H1 (cell line): ENCODE data around the gene UBTD1. TPM values are rescaled to one million over a fixed set of nuclear protein-coding genes. Genes with fewer than 3 reads are reported as not detected.

ENCODE experiments used
- CTCF ChIA-PET: fragments of 300-600 bp; sonication (Branson Sonifier 250); formaldehyde crosslinking; loops from one replicate; lab custom pipeline; 2021; ENCODE audit not compliant: partially characterized antibody; lab: Charles Lee
- POLR2A ChIA-PET: fragments of 300-600 bp; sonication (Branson Sonifier 250); formaldehyde crosslinking; loops from one replicate; lab custom pipeline; 2021; ENCODE audit warnings: inconsistent platforms; ENCODE audit not compliant: partially characterized antibody; lab: Charles Lee
- DNase-seq, 2 experiments: peaks; one replicate each; pipeline versions ENCODE4 v3.0.0 to v3.0.0-alpha.2; 2010 to 2022; ENCODE audit warnings: low spot score in 2 of 2, low read depth in 1 of 2, mixed read lengths in 1 of 2
- FAIRE-seq: peaks from 2 replicates; lab custom pipeline; 2011; peaks lifted over from hg19 to GRCh38; lab: Jason Lieb, UNC
- H2AFZ ChIP-seq: 2 replicates; pipeline ENCODE4 v1.8.1; 2012; ENCODE audit warnings: low read length, inconsistent platforms
- H2AK5ac ChIP-seq: 2 replicates; pipeline ENCODE4 v1.6.1; 2013; ENCODE audit warnings: low read depth, low read length
- H2BK120ac ChIP-seq: replicated peaks from 2 replicates; pipeline ENCODE3; 2013; ENCODE audit warnings: low read depth, low read length, inconsistent platforms
- H2BK12ac ChIP-seq: 2 replicates; pipeline ENCODE4 v1.6.1; 2013; ENCODE audit warnings: low read depth, low read length
- H2BK15ac ChIP-seq: 2 replicates; pipeline ENCODE4 v1.6.1; 2013; ENCODE audit warnings: low read length
- H2BK20ac ChIP-seq: 2 replicates; pipeline ENCODE4 v1.6.1; 2013; ENCODE audit warnings: low read length
- H2BK5ac ChIP-seq: 2 replicates; pipeline ENCODE4 v1.6.1; 2013; ENCODE audit warnings: low read depth, low read length
- H3K14ac ChIP-seq: 2 replicates; pipeline ENCODE4 v1.6.1; 2013; ENCODE audit warnings: inconsistent platforms; ENCODE audit not compliant: insufficient read length
- H3K18ac ChIP-seq: 2 replicates; pipeline ENCODE4 v1.6.1; 2013; ENCODE audit warnings: low read length; ENCODE audit errors: extremely low read depth
- H3K23ac ChIP-seq: 2 replicates; pipeline ENCODE4 v1.6.1; 2013; ENCODE audit warnings: inconsistent platforms; ENCODE audit not compliant: insufficient read length
- H3K23me2 ChIP-seq: 2 replicates; pipeline ENCODE4 v1.6.1; 2013; ENCODE audit warnings: low read depth, low read length
- H3K27ac ChIP-seq: 2 replicates; pipeline ENCODE4 v1.6.1; 2011; ENCODE audit warnings: low read depth, low read length, inconsistent platforms
- H3K27me3 ChIP-seq, 4 experiments: replicated peaks in 1 of 4; 1 replicate in 1 of 4; 2 replicates in 3 of 4; pipeline versions ENCODE4 v1.6.1 to v1.8.1; 2011 to 2013; ENCODE audit warnings: low read length in 3 of 4, mild to moderate bottlenecking in 3 of 4, inconsistent platforms in 2 of 4, mixed read lengths in 2 of 4, moderate library complexity in 1 of 4; ENCODE audit not compliant: control insufficient read depth in 3 of 4, insufficient read depth in 3 of 4; ENCODE audit errors: extremely low read depth in 1 of 4
- H3K36me3 ChIP-seq, 4 experiments: 2 replicates each; pipeline versions ENCODE4 v1.6.1 to v1.8.1; 2011 to 2013; ENCODE audit warnings: mild to moderate bottlenecking in 4 of 4, low read length in 3 of 4, moderate library complexity in 2 of 4, control low read depth in 1 of 4, inconsistent platforms in 1 of 4; ENCODE audit not compliant: insufficient read depth in 4 of 4, control insufficient read depth in 2 of 4
- H3K4ac ChIP-seq: replicated peaks from 2 replicates; pipeline ENCODE3; 2013; ENCODE audit warnings: low read length, low read depth, mixed read lengths, inconsistent platforms; ENCODE audit not compliant: insufficient read length
- H3K4me1 ChIP-seq, 4 experiments: replicated peaks in 1 of 4; 1 replicate in 1 of 4; 2 replicates in 3 of 4; pipeline versions ENCODE4 v1.6.1 to v1.8.1; 2011 to 2013; ENCODE audit warnings: low read length in 3 of 4, inconsistent platforms in 2 of 4, mixed read lengths in 1 of 4; ENCODE audit not compliant: insufficient read depth in 4 of 4, control insufficient read depth in 3 of 4
- H3K4me2 ChIP-seq, 2 experiments: 2 replicates each; pipeline versions ENCODE4 v1.6.1 to v1.8.1; 2011 to 2013; ENCODE audit warnings: low read depth in 2 of 2, low read length in 2 of 2, control low read depth in 1 of 2, inconsistent platforms in 1 of 2, mild to moderate bottlenecking in 1 of 2; ENCODE audit not compliant: insufficient read depth in 1 of 2
- H3K4me3 ChIP-seq, 4 experiments: fragments of 200-600, 300-600 bp in 1 of 4; sonication (generic), shearing (Covaris generic), sonication (Bioruptor Twin) in 1 of 4; 2 replicates each; pipeline versions ENCODE4 v1.5.1 to v1.8.1; 2011 to 2016; ENCODE audit warnings: low read length in 4 of 4, low read depth in 3 of 4, control low read depth in 2 of 4, inconsistent platforms in 2 of 4, mild to moderate bottlenecking in 2 of 4, mixed read lengths in 1 of 4, moderate library complexity in 1 of 4; ENCODE audit not compliant: insufficient read depth in 2 of 4; ENCODE audit errors: extremely low read depth in 1 of 4
- H3K56ac ChIP-seq: replicated peaks from 2 replicates; pipeline ENCODE3; 2013; ENCODE audit warnings: low read depth, mild to moderate bottlenecking, mixed read lengths, low read length, inconsistent platforms; ENCODE audit not compliant: insufficient read length
- H3K79me1 ChIP-seq: 2 replicates; pipeline ENCODE4 v1.6.1; 2013; ENCODE audit warnings: low read depth, low read length, control low read depth
- H3K79me2 ChIP-seq, 2 experiments: 2 replicates each; pipeline versions ENCODE4 v1.6.1 to v1.8.1; 2012 to 2013; ENCODE audit warnings: low read length in 2 of 2, mild to moderate bottlenecking in 2 of 2, inconsistent platforms in 1 of 2; ENCODE audit not compliant: insufficient read depth in 2 of 2, control insufficient read depth in 1 of 2
- H3K9ac ChIP-seq, 4 experiments: replicated peaks in 1 of 4; 1 replicate in 1 of 4; 2 replicates in 3 of 4; pipeline versions ENCODE4 v1.6.1 to v1.8.1; 2011 to 2013; ENCODE audit warnings: low read depth in 3 of 4, low read length in 3 of 4, control low read depth in 2 of 4, mild to moderate bottlenecking in 2 of 4, moderate library complexity in 2 of 4, inconsistent platforms in 1 of 4; ENCODE audit errors: extremely low read depth in 1 of 4
- H3K9me3 ChIP-seq, 2 experiments: 2 replicates each; pipeline versions ENCODE4 v1.6.1 to v1.8.1; 2012 to 2013; ENCODE audit warnings: mild to moderate bottlenecking in 2 of 2, moderate library complexity in 2 of 2, control low read depth in 1 of 2, inconsistent platforms in 1 of 2, low read depth in 1 of 2, low read length in 1 of 2, mixed read lengths in 1 of 2; ENCODE audit not compliant: insufficient read depth in 2 of 2
- H4K20me1 ChIP-seq, 2 experiments: replicated peaks in 1 of 2; 2 replicates each; pipeline versions ENCODE3 to v1.8.1; 2011 to 2013; ENCODE audit warnings: inconsistent platforms in 2 of 2, low read length in 2 of 2, mild to moderate bottlenecking in 1 of 2; ENCODE audit not compliant: insufficient read depth in 2 of 2, control insufficient read depth in 1 of 2
- H4K5ac ChIP-seq: 2 replicates; pipeline ENCODE4 v1.6.1; 2013; ENCODE audit warnings: low read length, low read depth, mixed read lengths, inconsistent platforms; ENCODE audit not compliant: insufficient read length
- H4K8ac ChIP-seq: 2 replicates; pipeline ENCODE4 v1.8.0; 2013; ENCODE audit warnings: mild to moderate bottlenecking, moderate library complexity, low read length, inconsistent platforms; ENCODE audit not compliant: insufficient read depth; ENCODE audit errors: extremely low read depth
- H4K91ac ChIP-seq: replicated peaks from 2 replicates; pipeline ENCODE3; 2013; ENCODE audit warnings: low read length, mixed read lengths, inconsistent platforms; ENCODE audit not compliant: insufficient read length
- MAFK ChIP-seq: IDR thresholded peaks from 2 replicates; pipeline ENCODE4 v1.6.1; 2012; ENCODE audit warnings: low read depth, mild to moderate bottlenecking, improper control_type of control experiment, low read length
- SIX5 ChIP-seq: IDR thresholded peaks from 2 replicates; pipeline ENCODE4 v1.6.1; 2011; ENCODE audit warnings: mild to moderate bottlenecking, low read depth, low read length
- TBP ChIP-seq: IDR thresholded peaks from 2 replicates; pipeline ENCODE4 v1.6.1; 2011; ENCODE audit warnings: low read depth, low read length, improper control_type of control experiment
- WGBS, 2 experiments: shearing (Covaris generic) in 1 of 2; methylation state at CpG; one replicate each; pipeline versions ENCODE4 v1.1.6 to v1.1.7; 2013 to 2015; ENCODE audit warnings: low lambda C conversion rate in 2 of 2, mixed read lengths in 2 of 2, inconsistent platforms in 1 of 2, low coverage in 1 of 2, missing lambda C conversion rate in 1 of 2; ENCODE audit not compliant: insufficient replicate concordance in 2 of 2, insufficient coverage in 1 of 2, insufficient read length in 1 of 2; ENCODE audit errors: extremely low coverage in 1 of 2, missing lambda C conversion rate in 1 of 2; 5-methylcytosine and 5-hydroxymethylcytosine counted together
- polyA plus RNA-seq, 7 experiments: library from polyadenylated mRNA; depleted of rRNA in 3 of 7; stranded (reverse) in 5 of 7; unstranded in 2 of 7; fragments of >200 nt in 5 of 7; fragments of 200-250 nt in 2 of 7; gene quantifications; 1 replicate in 5 of 7; 2 replicates in 1 of 7; 4 replicates in 1 of 7; pipeline versions ENCODE4 v1.2.1 to v1.2.3, GENCODE V29; 2011 to 2013; ENCODE audit warnings: missing spikeins in 2 of 7, mixed read lengths in 2 of 7
- total RNA-seq: library from RNA; stranded (reverse); fragmentation: NEBNext Ultra II Directional; extraction: Animal tissue kit (Norgen Biotek cat#: 25700); gene quantifications from 2 replicates; pipeline ENCODE4 v1.2.1, GENCODE V29; 2021
- TF ChIP-seq, protein P1 (sequence below): IDR thresholded peaks from 2 replicates; pipeline ENCODE4 v1.6.1; 2012; ENCODE audit warnings: inconsistent platforms

The UBTD1 gene
- total and polyA plus RNA-seq, 2 of the 8 experiments (the other 6 are each of a cell fraction or from before 2014, with no cell fraction given), result 22.3 to 36.2 TPM

GRCh38 chr10:97580421-97581367, 82.0 kb downstream of the UBTD1 start:
- Histone ChIP-seq H3K56ac (no peak overlapping the region), H4K20me1 (no peaks in the 10 kb centered on the region), H3K27me3 (no peaks in the 10 kb centered on the region; a peak in 1 of 7 replicates), H3K9me3 (no peaks in the 10 kb centered on the region), H3K27ac (no peak overlapping the region), H4K8ac (no peak overlapping the region), H2BK20ac (no peak overlapping the region), H4K5ac (no peak overlapping the region), H3K4ac (no peak overlapping the region), H3K79me2 (no peaks in the 10 kb centered on the region), H3K4me1 (peaks cover 0 to 6% (median 2%) of the 10 kb centered on the region in 4 experiments; a peak in 2 of 7 replicates), H3K23ac (no peak overlapping the region), H2BK5ac (no peak overlapping the region), H3K14ac (no peak overlapping the region), H3K18ac (no peak overlapping the region), H2BK12ac (no peak overlapping the region), H3K4me3 (no peak overlapping the region), H4K91ac (no peak overlapping the region), H3K9ac (no peak overlapping the region), H2AK5ac (no peak overlapping the region), H2AFZ (no peak overlapping the region; the same call in 1 of the 2 replicates), H2BK120ac (no peak overlapping the region), H3K79me1 (no peaks in the 10 kb centered on the region), H3K23me2 (no peaks in the 10 kb centered on the region), H2BK15ac (0 out of 2 replicates have a peak overlapping the region, but pooled peaks have one; percentile 25), H3K4me2 (no peak overlapping the region), H3K36me3 (no peaks in the 10 kb centered on the region)
- DNase-seq, result no peak
- no peak for FAIRE-seq
- TF ChIP-seq TBP (no peak), SIX5 (no peak), MAFK (no peak)
- TF ChIP-seq, protein P1, sequence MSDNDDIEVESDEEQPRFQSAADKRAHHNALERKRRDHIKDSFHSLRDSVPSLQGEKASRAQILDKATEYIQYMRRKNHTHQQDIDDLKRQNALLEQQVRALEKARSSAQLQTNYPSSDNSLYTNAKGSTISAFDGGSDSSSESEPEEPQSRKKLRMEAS, result no peak
- ChIA-PET CTCF (interaction anchor here (0.8 to 9.5 kb wide), 8 partner anchors 7 to 116 kb away, joined by 3 to 108 read pairs (median 4); partner anchors contain the start of genes ANKRD2 and C10orf62), POLR2A (interaction anchor here (1.7 kb wide), 1 partner anchor 9 kb away, joined by 8 read pairs; the partner anchor contains the start of gene ANKRD2)
- WGBS, 2 experiments, result 90% methylated on average over 9 of the region's 9 CpGs; no CpG with 5 or more reads in 1 of the 2 experiments
